Neural progenitor cell (in vitro differentiated cells): ENCODE measurements around the gene MRNIP.

Experiments used
- EZH2 ChIP-seq: fragments of 200-600 bp; sonication (generic); IDR thresholded peaks from 2 replicates; pipeline ENCODE4 v1.6.1; 2017; ENCODE audit warnings: antibody characterized with exemption, mild to moderate bottlenecking, moderate library complexity
- TF ChIP-seq, protein P1 (sequence below): fragments of 200-600 bp; sonication (generic); IDR thresholded peaks from 2 replicates; pipeline ENCODE4 v1.5.1; 2017; ENCODE audit warnings: antibody characterized with exemption, mild to moderate bottlenecking

- TF ChIP-seq, protein P1, sequence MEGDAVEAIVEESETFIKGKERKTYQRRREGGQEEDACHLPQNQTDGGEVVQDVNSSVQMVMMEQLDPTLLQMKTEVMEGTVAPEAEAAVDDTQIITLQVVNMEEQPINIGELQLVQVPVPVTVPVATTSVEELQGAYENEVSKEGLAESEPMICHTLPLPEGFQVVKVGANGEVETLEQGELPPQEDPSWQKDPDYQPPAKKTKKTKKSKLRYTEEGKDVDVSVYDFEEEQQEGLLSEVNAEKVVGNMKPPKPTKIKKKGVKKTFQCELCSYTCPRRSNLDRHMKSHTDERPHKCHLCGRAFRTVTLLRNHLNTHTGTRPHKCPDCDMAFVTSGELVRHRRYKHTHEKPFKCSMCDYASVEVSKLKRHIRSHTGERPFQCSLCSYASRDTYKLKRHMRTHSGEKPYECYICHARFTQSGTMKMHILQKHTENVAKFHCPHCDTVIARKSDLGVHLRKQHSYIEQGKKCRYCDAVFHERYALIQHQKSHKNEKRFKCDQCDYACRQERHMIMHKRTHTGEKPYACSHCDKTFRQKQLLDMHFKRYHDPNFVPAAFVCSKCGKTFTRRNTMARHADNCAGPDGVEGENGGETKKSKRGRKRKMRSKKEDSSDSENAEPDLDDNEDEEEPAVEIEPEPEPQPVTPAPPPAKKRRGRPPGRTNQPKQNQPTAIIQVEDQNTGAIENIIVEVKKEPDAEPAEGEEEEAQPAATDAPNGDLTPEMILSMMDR, result no peak
- TF ChIP-seq EZH2, result no peak
Measured at GRCh38 chr5:179868541-179868940, 9.9 kb upstream of the MRNIP start.
